GM13976 (cell line): ENCODE results near the gene ITGA3.

Experiments used
- DNase-seq: peaks from one replicate; pipeline ENCODE4 v3.0.0; 2012; ENCODE audit warnings: low spot score
- CTCF ChIP-seq: IDR thresholded peaks from 2 replicates; pipeline ENCODE4 v1.5.1; 2012; ENCODE audit warnings: borderline replicate concordance, mild to moderate bottlenecking; ENCODE audit not compliant: insufficient read depth; ENCODE audit errors: extremely low read depth, missing control alignments, control extremely low read depth
- in situ Hi-C: fragments of 300-500 bp; cut with MboI; formaldehyde crosslinking; loops from one replicate; pipeline ENCODE4 v1.12.0; 2022; ENCODE audit warnings: low sequenced_read_pairs, mixed read lengths, inconsistent platforms; ENCODE audit not compliant: unreplicated experiment

Gene ITGA3

GRCh38 chr17:50095626-50096037, 39.7 kb downstream of the ITGA3 start:
- no peak for DNase-seq
- no peak for TF ChIP-seq CTCF
- in situ Hi-C loops: no loop called here

- in situ Hi-C loops: no loop called here
- DNase-seq: no peak
- no peak for TF ChIP-seq CTCF
These were observed 40.2 kb downstream of the ITGA3 start for GRCh38 chr17:50096092-50096491.

GRCh38 chr17:50096758-50097157, 40.8 kb downstream of the ITGA3 start:
- in situ Hi-C loops: no loop called here
- no peak for DNase-seq
- TF ChIP-seq CTCF: no peak

- no peak for DNase-seq
- no peak for TF ChIP-seq CTCF
- in situ Hi-C loops: no loop called here
These were observed 41.5 kb downstream of the ITGA3 start for GRCh38 chr17:50097455-50097854.

- in situ Hi-C loops: no loop called here
These were observed 42.0 kb downstream of the ITGA3 start for GRCh38 chr17:50097926-50098325.

GRCh38 chr17:50098583-50098982, 42.7 kb downstream of the ITGA3 start:
- in situ Hi-C loops: no loop called here
- TF ChIP-seq CTCF: no peak
- no peak for DNase-seq

More at GRCh38 chr17:50097926-50098325, 42.0 kb downstream of the ITGA3 start:
- no peak for TF ChIP-seq CTCF
- DNase-seq: no peak

- TF ChIP-seq CTCF: no peak
- DNase-seq: no peak
- in situ Hi-C loops: no loop called here
These were observed 43.1 kb downstream of the ITGA3 start for GRCh38 chr17:50099003-50099402.
